IMR-90 (cell line): ENCODE results near the gene DOCK10.

Experiments
- CEBPB ChIP-seq: IDR thresholded peaks from 2 replicates; pipeline ENCODE4 v1.6.1; 2012; ENCODE audit warnings: low read depth, low read length, improper control_type of control experiment
- CHD1 ChIP-seq: IDR thresholded peaks from 2 replicates; pipeline ENCODE4 v1.6.1; 2012; ENCODE audit warnings: low read depth, low read length, improper control_type of control experiment
- FOS ChIP-seq: fragments of 150-350 bp; IDR thresholded peaks from 2 replicates; pipeline ENCODE4 v1.6.1; 2016; ENCODE audit warnings: low read depth, low read length
- MAFK ChIP-seq: IDR thresholded peaks from 2 replicates; pipeline ENCODE4 v1.6.1; 2012; ENCODE audit warnings: low read depth, low read length, improper control_type of control experiment
- MAZ ChIP-seq: IDR thresholded peaks from 2 replicates; pipeline ENCODE4 v1.6.1; 2012; ENCODE audit warnings: low read depth, mild to moderate bottlenecking, low read length, improper control_type of control experiment, moderate library complexity, borderline replicate concordance
- MXI1 ChIP-seq: IDR thresholded peaks from 2 replicates; pipeline ENCODE4 v1.6.1; 2012; ENCODE audit warnings: low read depth, mild to moderate bottlenecking, low read length, moderate library complexity, borderline replicate concordance
- POLR2A ChIP-seq: IDR thresholded peaks from 2 replicates; pipeline ENCODE4 v1.6.1; 2012; ENCODE audit warnings: mild to moderate bottlenecking, low read depth, low read length
- RAD21 ChIP-seq: IDR thresholded peaks from 2 replicates; pipeline ENCODE4 v1.6.1; 2012; ENCODE audit warnings: low read length, improper control_type of control experiment
- RFX5 ChIP-seq: IDR thresholded peaks from 2 replicates; pipeline ENCODE4 v1.8.0; 2012; ENCODE audit warnings: low read depth, mild to moderate bottlenecking, low read length, moderate library complexity
- SMC3 ChIP-seq: fragments of 150-350 bp; IDR thresholded peaks from 2 replicates; pipeline ENCODE4 v1.6.1; 2016; ENCODE audit warnings: low read depth, mild to moderate bottlenecking, antibody characterized with exemption, low read length, moderate library complexity
- USF2 ChIP-seq: fragments of 150-350 bp; IDR thresholded peaks from 2 replicates; pipeline ENCODE4 v1.6.1; 2017; ENCODE audit warnings: mild to moderate bottlenecking, antibody characterized with exemption, low read length, low read depth
- TF ChIP-seq, protein P1 (sequence below): conservative IDR thresholded peaks from 2 replicates; pipeline ENCODE4 v1.5.1; 2012; ENCODE audit warnings: mild to moderate bottlenecking, low read depth, low read length, improper control_type of control experiment
- TF ChIP-seq, protein P2 (sequence below): fragments of 150-350 bp; IDR thresholded peaks from 2 replicates; pipeline ENCODE4 v1.6.1; 2016; ENCODE audit warnings: low read depth, mild to moderate bottlenecking, low read length, moderate library complexity, borderline replicate concordance

GRCh38 chr2:224747765-224748164 lies 294.5 kb downstream of the DOCK10 start:
- TF ChIP-seq, protein P1, sequence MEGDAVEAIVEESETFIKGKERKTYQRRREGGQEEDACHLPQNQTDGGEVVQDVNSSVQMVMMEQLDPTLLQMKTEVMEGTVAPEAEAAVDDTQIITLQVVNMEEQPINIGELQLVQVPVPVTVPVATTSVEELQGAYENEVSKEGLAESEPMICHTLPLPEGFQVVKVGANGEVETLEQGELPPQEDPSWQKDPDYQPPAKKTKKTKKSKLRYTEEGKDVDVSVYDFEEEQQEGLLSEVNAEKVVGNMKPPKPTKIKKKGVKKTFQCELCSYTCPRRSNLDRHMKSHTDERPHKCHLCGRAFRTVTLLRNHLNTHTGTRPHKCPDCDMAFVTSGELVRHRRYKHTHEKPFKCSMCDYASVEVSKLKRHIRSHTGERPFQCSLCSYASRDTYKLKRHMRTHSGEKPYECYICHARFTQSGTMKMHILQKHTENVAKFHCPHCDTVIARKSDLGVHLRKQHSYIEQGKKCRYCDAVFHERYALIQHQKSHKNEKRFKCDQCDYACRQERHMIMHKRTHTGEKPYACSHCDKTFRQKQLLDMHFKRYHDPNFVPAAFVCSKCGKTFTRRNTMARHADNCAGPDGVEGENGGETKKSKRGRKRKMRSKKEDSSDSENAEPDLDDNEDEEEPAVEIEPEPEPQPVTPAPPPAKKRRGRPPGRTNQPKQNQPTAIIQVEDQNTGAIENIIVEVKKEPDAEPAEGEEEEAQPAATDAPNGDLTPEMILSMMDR = no peak
- TF ChIP-seq MXI1 (no peak), POLR2A (no peak), FOS (no peak), USF2 (no peak), RAD21 (no peak), CHD1 (no peak), MAFK (no peak), MAZ (no peak), SMC3 (no peak), RFX5 (no peak), CEBPB (no peak)
- TF ChIP-seq, protein P2, sequence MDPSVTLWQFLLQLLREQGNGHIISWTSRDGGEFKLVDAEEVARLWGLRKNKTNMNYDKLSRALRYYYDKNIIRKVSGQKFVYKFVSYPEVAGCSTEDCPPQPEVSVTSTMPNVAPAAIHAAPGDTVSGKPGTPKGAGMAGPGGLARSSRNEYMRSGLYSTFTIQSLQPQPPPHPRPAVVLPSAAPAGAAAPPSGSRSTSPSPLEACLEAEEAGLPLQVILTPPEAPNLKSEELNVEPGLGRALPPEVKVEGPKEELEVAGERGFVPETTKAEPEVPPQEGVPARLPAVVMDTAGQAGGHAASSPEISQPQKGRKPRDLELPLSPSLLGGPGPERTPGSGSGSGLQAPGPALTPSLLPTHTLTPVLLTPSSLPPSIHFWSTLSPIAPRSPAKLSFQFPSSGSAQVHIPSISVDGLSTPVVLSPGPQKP = no peak
